DND-41 (cell line): ENCODE data around the gene SNTG2.
A peak's percentile ranks its signal among the peaks of the same experiment; 100 is the strongest.

Experiments used
- ATAC-seq: fragments of 200-7000 bp; cut with Tn5 transposase; 3 replicates; pipeline ENCODE4 v1.9.1; 2021; ENCODE audit warnings: low read depth; ENCODE audit not compliant: insufficient read depth
- DNase-seq: peaks from one replicate; pipeline ENCODE4 v3.0.0-alpha.2; 2020
- H2AFZ ChIP-seq: 2 replicates; pipeline ENCODE4 v1.6.0; 2012; ENCODE audit warnings: low read depth, low read length
- H3K27ac ChIP-seq: 2 replicates; pipeline ENCODE4 v1.5.1; 2012; ENCODE audit warnings: low read length, inconsistent platforms
- H3K27me3 ChIP-seq: fragments of 200-600 bp; sonication (generic); 2 replicates; pipeline ENCODE4 v1.6.0; 2012; ENCODE audit warnings: low read length, mild to moderate bottlenecking, inconsistent platforms; ENCODE audit not compliant: insufficient read depth, poor library complexity
- H3K36me3 ChIP-seq: 2 replicates; pipeline ENCODE4 v1.5.1; 2012; ENCODE audit warnings: low read length, inconsistent platforms; ENCODE audit not compliant: insufficient read depth
- H3K4me1 ChIP-seq: 2 replicates; pipeline ENCODE4 v1.5.1; 2012; ENCODE audit warnings: mild to moderate bottlenecking, low read length; ENCODE audit not compliant: insufficient read depth
- H3K4me2 ChIP-seq: 2 replicates; pipeline ENCODE4 v1.6.0; 2012; ENCODE audit warnings: mild to moderate bottlenecking, moderate library complexity, low read length, inconsistent platforms; ENCODE audit not compliant: insufficient read depth
- H3K4me3 ChIP-seq, 2 experiments: fragments of 200-600 bp in 1 of 2; shearing (Covaris generic) in 1 of 2; 2 replicates each; pipeline ENCODE4 v1.5.1; 2012 to 2016; ENCODE audit warnings: inconsistent platforms in 2 of 2, low read length in 2 of 2, mild to moderate bottlenecking in 2 of 2, low read depth in 1 of 2, moderate library complexity in 1 of 2
- H3K79me2 ChIP-seq: 2 replicates; pipeline ENCODE4 v1.6.0; 2012; ENCODE audit warnings: low read length, inconsistent platforms; ENCODE audit not compliant: insufficient read depth
- H3K9ac ChIP-seq: 2 replicates; pipeline ENCODE4 v1.6.0; 2012; ENCODE audit warnings: low read depth, mild to moderate bottlenecking, inconsistent platforms, low read length, moderate library complexity
- H3K9me3 ChIP-seq: 2 replicates; pipeline ENCODE4 v1.5.1; 2012; ENCODE audit warnings: low read length, moderate library complexity, mild to moderate bottlenecking, inconsistent platforms; ENCODE audit not compliant: insufficient read depth, severe bottlenecking
- H4K20me1 ChIP-seq: 2 replicates; pipeline ENCODE4 v1.6.0; 2012; ENCODE audit warnings: low read length; ENCODE audit not compliant: insufficient read depth
- EZH2 ChIP-seq: IDR thresholded peaks from 3 replicates; pipeline ENCODE4 v1.6.1; 2012; ENCODE audit warnings: borderline replicate concordance, low read depth, mild to moderate bottlenecking, moderate library complexity, low read length, inconsistent platforms; ENCODE audit not compliant: severe bottlenecking
- TF ChIP-seq, protein P1 (sequence below): IDR thresholded peaks from 2 replicates; pipeline ENCODE4 v1.5.1; 2012; ENCODE audit warnings: borderline replicate concordance, low read length, moderate library complexity, mild to moderate bottlenecking; ENCODE audit not compliant: poor library complexity, severe bottlenecking; ENCODE audit errors: extremely low read depth

Gene SNTG2

GRCh38 chr2:1002350-1002749 is 51.7 kb downstream of the SNTG2 start:
- no peak overlapping the region for H3K4me2 ChIP-seq
- H3K27me3 ChIP-seq = no peaks in the 10 kb centered on the region
- no peak for DNase-seq
- H4K20me1 ChIP-seq = no peaks in the 10 kb centered on the region; the same call in 1 of the 2 replicates
- H3K36me3 ChIP-seq = no peaks in the 10 kb centered on the region
- peaks cover 5% of the 10 kb centered on the region for H3K9me3 ChIP-seq
- H3K79me2 ChIP-seq = no peaks in the 10 kb centered on the region
- TF ChIP-seq, protein P1, sequence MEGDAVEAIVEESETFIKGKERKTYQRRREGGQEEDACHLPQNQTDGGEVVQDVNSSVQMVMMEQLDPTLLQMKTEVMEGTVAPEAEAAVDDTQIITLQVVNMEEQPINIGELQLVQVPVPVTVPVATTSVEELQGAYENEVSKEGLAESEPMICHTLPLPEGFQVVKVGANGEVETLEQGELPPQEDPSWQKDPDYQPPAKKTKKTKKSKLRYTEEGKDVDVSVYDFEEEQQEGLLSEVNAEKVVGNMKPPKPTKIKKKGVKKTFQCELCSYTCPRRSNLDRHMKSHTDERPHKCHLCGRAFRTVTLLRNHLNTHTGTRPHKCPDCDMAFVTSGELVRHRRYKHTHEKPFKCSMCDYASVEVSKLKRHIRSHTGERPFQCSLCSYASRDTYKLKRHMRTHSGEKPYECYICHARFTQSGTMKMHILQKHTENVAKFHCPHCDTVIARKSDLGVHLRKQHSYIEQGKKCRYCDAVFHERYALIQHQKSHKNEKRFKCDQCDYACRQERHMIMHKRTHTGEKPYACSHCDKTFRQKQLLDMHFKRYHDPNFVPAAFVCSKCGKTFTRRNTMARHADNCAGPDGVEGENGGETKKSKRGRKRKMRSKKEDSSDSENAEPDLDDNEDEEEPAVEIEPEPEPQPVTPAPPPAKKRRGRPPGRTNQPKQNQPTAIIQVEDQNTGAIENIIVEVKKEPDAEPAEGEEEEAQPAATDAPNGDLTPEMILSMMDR = no peak
- no peak for TF ChIP-seq EZH2
- H3K4me3 ChIP-seq = no peak overlapping the region
- H3K27ac ChIP-seq = no peak overlapping the region
- no peak overlapping the region for H3K9ac ChIP-seq
- H3K4me1 ChIP-seq = no peaks in the 10 kb centered on the region
- ATAC-seq = no peak
- no peak overlapping the region for H2AFZ ChIP-seq

DNA sequence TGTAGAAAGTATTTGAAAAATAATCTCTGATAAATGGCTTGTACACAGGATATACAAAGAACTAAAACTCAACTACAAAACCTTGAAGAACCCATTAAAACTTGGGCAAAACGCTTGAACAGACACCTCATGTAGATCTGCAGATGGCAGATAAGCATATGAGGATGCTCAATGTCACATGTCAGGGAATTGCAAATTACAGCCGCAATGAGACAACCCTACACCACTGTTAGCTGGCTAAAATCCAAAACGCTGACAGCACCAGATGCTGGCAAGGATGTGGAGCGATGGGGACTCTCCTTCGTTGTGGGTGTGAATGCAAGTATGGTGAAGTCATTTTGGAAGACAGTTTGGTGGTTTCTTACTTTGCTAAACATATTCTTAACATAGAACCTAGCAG is 53.7 kb downstream of the SNTG2 start:
- peaks cover 3% of the 10 kb centered on the region; the same call in 1 of the 2 replicates for H3K79me2 ChIP-seq
- H3K27ac ChIP-seq = no peak overlapping the region
- peak; percentile 42; the same call in 1 of the 3 replicates for ATAC-seq
- no peak overlapping the region for H2AFZ ChIP-seq
- no peak overlapping the region for H3K4me2 ChIP-seq
- H4K20me1 ChIP-seq = no peaks in the 10 kb centered on the region; the same call in 1 of the 2 replicates
- H3K9ac ChIP-seq = no peak overlapping the region
- no peak for DNase-seq
- no peaks in the 10 kb centered on the region for H3K36me3 ChIP-seq
- H3K9me3 ChIP-seq = no peaks in the 10 kb centered on the region
- no peaks in the 10 kb centered on the region for H3K4me1 ChIP-seq
- no peak for TF ChIP-seq EZH2
- TF ChIP-seq, protein P1 = no peak
- H3K27me3 ChIP-seq = no peaks in the 10 kb centered on the region
- no peak overlapping the region for H3K4me3 ChIP-seq

GRCh38 chr2:1010415-1010930 is 59.8 kb downstream of the SNTG2 start:
- no peaks in the 10 kb centered on the region; the same call in 1 of the 2 replicates for H4K20me1 ChIP-seq
- H3K4me1 ChIP-seq = peaks cover 10% of the 10 kb centered on the region; the same call in 1 of the 2 replicates
- no peak for ATAC-seq
- H3K4me2 ChIP-seq = no peak overlapping the region
- H3K27me3 ChIP-seq = no peaks in the 10 kb centered on the region
- DNase-seq = no peak
- no peak overlapping the region for H3K27ac ChIP-seq
- no peaks in the 10 kb centered on the region for H3K9me3 ChIP-seq
- no peak overlapping the region for H3K9ac ChIP-seq
- no peak for TF ChIP-seq EZH2
- TF ChIP-seq, protein P1 = no peak
- peaks cover 3% of the 10 kb centered on the region; the same call in 1 of the 2 replicates for H3K79me2 ChIP-seq
- H3K36me3 ChIP-seq = no peaks in the 10 kb centered on the region
- H2AFZ ChIP-seq = no peak overlapping the region
- H3K4me3 ChIP-seq = no peak overlapping the region
